PC-9 (cell line): Measurements from ENCODE around the gene PLD2.

Source experiments
- EZH2 ChIP-seq: fragments of 200-600 bp; sonication (generic); IDR thresholded peaks from 2 replicates; pipeline ENCODE4 v1.8.0; 2017; ENCODE audit warnings: antibody characterized with exemption, low read depth
- TF ChIP-seq, protein P1 (sequence below): fragments of 200-600 bp; sonication (generic); conservative IDR thresholded peaks from 2 replicates; pipeline ENCODE4 v1.6.1; 2017; ENCODE audit warnings: mixed run types, antibody characterized with exemption, mild to moderate bottlenecking, moderate library complexity

DNA sequence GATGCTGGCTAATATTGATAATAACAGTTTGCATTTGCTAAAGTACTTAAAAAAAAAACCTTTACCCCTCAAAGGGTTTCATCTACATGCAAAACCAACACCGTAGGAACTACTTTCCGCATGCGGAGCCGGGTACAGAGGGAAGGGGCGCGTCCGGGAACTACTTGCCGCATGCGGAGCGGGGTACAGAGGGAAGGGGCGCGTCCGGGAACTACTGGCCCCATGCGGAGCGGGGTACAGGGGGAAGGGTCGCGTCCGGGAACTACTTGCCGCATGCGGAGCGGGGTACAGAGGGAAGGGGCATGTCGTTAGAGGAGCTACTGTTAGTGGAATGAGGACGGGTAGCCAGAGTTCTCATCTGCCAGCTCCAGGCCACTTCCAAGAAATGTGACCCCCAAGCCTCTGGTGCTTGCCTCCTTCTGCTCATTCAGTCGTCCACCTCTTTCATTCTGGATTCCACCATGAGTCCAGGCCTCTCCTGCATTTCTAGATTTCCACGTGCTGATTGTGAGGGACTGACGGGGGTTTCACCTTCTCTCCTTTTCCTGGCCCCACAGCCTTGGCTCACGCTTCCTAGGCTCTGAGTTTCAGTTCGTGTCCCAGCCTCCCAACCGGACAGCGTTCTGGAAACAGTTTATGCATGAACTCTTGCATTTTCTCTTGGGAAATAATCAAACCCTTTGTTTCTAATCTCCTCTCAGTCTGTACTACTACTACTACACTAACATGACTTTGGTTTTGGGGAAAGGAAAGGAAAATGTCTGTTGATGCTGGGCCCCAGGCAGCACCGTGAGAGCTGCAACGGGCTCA, 53.1 kb downstream of the PLD2 start:
- TF ChIP-seq, protein P1, sequence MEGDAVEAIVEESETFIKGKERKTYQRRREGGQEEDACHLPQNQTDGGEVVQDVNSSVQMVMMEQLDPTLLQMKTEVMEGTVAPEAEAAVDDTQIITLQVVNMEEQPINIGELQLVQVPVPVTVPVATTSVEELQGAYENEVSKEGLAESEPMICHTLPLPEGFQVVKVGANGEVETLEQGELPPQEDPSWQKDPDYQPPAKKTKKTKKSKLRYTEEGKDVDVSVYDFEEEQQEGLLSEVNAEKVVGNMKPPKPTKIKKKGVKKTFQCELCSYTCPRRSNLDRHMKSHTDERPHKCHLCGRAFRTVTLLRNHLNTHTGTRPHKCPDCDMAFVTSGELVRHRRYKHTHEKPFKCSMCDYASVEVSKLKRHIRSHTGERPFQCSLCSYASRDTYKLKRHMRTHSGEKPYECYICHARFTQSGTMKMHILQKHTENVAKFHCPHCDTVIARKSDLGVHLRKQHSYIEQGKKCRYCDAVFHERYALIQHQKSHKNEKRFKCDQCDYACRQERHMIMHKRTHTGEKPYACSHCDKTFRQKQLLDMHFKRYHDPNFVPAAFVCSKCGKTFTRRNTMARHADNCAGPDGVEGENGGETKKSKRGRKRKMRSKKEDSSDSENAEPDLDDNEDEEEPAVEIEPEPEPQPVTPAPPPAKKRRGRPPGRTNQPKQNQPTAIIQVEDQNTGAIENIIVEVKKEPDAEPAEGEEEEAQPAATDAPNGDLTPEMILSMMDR: no peak
- no peak for TF ChIP-seq EZH2
